ENCODE results near the gene NPLOC4. TPM values are rescaled to one million over a fixed set of nuclear protein-coding genes. Genes with fewer than 3 reads are reported as not detected.

Gene NPLOC4
- total and polyA plus RNA-seq, 2 of the 13 experiments (the other 11 are each of a cell fraction or from before 2014, with no cell fraction given): 57.0 to 97.0 TPM

DNA sequence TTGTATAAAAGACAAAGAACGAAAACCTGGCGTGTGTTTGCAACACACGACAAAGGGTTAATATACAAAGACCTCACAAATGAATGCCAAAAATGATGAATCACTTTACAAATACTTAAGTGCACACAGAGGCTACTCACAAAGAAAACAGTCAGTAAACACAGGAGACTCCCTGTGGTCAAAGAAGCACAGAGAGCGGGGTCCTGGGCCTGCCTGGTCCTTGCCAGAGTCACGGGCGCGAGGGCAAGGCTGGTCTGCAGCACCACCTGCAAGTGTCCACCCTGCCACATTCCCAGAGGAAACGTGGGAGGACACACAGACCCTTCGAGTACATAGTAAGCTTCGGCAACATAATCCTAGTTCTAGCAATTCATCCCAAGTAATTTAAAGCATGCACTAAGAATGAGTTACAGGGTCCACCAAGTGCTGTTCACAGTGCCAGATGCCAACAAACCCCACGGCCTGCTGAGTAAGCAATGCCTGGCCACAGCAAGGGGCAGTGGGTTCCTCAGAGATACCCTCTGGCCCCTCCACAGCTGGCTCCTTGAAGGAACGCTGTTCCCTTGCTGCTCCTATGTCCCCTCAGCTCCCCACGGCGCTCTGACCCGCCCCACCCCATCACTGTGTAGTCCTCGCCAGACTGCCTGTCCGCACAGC lies 60.2 kb downstream of the NPLOC4 start (continued):
- TF ChIP-seq, protein P1, sequence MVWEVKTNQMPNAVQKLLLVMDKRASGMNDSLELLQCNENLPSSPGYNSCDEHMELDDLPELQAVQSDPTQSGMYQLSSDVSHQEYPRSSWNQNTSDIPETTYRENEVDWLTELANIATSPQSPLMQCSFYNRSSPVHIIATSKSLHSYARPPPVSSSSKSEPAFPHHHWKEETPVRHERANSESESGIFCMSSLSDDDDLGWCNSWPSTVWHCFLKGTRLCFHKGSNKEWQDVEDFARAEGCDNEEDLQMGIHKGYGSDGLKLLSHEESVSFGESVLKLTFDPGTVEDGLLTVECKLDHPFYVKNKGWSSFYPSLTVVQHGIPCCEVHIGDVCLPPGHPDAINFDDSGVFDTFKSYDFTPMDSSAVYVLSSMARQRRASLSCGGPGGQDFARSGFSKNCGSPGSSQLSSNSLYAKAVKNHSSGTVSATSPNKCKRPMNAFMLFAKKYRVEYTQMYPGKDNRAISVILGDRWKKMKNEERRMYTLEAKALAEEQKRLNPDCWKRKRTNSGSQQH (CRISPR knock-in tag; IDR thresholded peaks at IDR 0.05; ENCODE audit: low read depth): 0 out of 2 replicates have a peak, but pooled peaks have one; percentile 27
- TF ChIP-seq, protein P2, sequence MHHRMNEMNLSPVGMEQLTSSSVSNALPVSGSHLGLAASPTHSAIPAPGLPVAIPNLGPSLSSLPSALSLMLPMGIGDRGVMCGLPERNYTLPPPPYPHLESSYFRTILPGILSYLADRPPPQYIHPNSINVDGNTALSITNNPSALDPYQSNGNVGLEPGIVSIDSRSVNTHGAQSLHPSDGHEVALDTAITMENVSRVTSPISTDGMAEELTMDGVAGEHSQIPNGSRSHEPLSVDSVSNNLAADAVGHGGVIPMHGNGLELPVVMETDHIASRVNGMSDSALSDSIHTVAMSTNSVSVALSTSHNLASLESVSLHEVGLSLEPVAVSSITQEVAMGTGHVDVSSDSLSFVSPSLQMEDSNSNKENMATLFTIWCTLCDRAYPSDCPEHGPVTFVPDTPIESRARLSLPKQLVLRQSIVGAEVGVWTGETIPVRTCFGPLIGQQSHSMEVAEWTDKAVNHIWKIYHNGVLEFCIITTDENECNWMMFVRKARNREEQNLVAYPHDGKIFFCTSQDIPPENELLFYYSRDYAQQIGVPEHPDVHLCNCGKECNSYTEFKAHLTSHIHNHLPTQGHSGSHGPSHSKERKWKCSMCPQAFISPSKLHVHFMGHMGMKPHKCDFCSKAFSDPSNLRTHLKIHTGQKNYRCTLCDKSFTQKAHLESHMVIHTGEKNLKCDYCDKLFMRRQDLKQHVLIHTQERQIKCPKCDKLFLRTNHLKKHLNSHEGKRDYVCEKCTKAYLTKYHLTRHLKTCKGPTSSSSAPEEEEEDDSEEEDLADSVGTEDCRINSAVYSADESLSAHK (CRISPR knock-in tag; IDR thresholded peaks at IDR 0.05; ENCODE audit: borderline replicate concordance): no peak
- no peak for TF ChIP-seq SP4 (CRISPR knock-in tag; IDR thresholded peaks at IDR 0.05)
- TF ChIP-seq POLR2G (IDR thresholded peaks at IDR 0.05; ENCODE audit: low read depth, low read length): no peak
- TF ChIP-seq, protein P3, sequence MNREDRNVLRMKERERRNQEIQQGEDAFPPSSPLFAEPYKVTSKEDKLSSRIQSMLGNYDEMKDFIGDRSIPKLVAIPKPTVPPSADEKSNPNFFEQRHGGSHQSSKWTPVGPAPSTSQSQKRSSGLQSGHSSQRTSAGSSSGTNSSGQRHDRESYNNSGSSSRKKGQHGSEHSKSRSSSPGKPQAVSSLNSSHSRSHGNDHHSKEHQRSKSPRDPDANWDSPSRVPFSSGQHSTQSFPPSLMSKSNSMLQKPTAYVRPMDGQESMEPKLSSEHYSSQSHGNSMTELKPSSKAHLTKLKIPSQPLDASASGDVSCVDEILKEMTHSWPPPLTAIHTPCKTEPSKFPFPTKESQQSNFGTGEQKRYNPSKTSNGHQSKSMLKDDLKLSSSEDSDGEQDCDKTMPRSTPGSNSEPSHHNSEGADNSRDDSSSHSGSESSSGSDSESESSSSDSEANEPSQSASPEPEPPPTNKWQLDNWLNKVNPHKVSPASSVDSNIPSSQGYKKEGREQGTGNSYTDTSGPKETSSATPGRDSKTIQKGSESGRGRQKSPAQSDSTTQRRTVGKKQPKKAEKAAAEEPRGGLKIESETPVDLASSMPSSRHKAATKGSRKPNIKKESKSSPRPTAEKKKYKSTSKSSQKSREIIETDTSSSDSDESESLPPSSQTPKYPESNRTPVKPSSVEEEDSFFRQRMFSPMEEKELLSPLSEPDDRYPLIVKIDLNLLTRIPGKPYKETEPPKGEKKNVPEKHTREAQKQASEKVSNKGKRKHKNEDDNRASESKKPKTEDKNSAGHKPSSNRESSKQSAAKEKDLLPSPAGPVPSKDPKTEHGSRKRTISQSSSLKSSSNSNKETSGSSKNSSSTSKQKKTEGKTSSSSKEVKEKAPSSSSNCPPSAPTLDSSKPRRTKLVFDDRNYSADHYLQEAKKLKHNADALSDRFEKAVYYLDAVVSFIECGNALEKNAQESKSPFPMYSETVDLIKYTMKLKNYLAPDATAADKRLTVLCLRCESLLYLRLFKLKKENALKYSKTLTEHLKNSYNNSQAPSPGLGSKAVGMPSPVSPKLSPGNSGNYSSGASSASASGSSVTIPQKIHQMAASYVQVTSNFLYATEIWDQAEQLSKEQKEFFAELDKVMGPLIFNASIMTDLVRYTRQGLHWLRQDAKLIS (CRISPR knock-in tag; IDR thresholded peaks at IDR 0.05): no peak
- no peak for TF ChIP-seq MYNN (CRISPR knock-in tag; IDR thresholded peaks at IDR 0.05; ENCODE audit: low read depth)
- TF ChIP-seq, protein P4, sequence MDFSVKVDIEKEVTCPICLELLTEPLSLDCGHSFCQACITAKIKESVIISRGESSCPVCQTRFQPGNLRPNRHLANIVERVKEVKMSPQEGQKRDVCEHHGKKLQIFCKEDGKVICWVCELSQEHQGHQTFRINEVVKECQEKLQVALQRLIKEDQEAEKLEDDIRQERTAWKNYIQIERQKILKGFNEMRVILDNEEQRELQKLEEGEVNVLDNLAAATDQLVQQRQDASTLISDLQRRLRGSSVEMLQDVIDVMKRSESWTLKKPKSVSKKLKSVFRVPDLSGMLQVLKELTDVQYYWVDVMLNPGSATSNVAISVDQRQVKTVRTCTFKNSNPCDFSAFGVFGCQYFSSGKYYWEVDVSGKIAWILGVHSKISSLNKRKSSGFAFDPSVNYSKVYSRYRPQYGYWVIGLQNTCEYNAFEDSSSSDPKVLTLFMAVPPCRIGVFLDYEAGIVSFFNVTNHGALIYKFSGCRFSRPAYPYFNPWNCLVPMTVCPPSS (IDR thresholded peaks at IDR 0.05): no peak
- no peak for TF ChIP-seq ZNF33B (CRISPR knock-in tag; IDR thresholded peaks at IDR 0.05)
- no peak for TF ChIP-seq ZNF589 (CRISPR knock-in tag; conservative IDR thresholded peaks at IDR 0.05)
- no peak for TF ChIP-seq ZNF775 (CRISPR knock-in tag; IDR thresholded peaks at IDR 0.05; ENCODE audit: borderline replicate concordance)
- TF ChIP-seq SIN3A (IDR thresholded peaks at IDR 0.05; ENCODE audit: borderline replicate concordance, low read depth, low read length): no peak
- TF ChIP-seq, protein P5, sequence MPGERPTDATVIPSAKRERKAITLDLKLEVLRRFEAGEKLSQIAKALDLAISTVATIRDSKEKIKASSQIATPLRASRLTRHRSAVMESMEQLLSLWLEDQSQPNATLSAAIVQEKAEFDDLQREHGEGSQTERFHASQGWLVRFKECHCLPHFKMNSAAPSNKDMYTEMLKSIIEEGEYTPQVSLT (CRISPR knock-in tag; IDR thresholded peaks at IDR 0.05; ENCODE audit: borderline replicate concordance, low read depth): no peak
- TF ChIP-seq BHLHE40 (IDR thresholded peaks at IDR 0.05; ENCODE audit: low read length): no peak
- TF ChIP-seq NFE2L1 (CRISPR knock-in tag; IDR thresholded peaks at IDR 0.05; ENCODE audit: borderline replicate concordance): no peak
- peak; percentile 40 for TF ChIP-seq TEAD3 (CRISPR knock-in tag; optimal IDR thresholded peaks at IDR 0.05; ENCODE audit: borderline replicate concordance)
- TF ChIP-seq KLF12 (CRISPR knock-in tag; IDR thresholded peaks at IDR 0.05; ENCODE audit: borderline replicate concordance): no peak
- TF ChIP-seq, protein P6, sequence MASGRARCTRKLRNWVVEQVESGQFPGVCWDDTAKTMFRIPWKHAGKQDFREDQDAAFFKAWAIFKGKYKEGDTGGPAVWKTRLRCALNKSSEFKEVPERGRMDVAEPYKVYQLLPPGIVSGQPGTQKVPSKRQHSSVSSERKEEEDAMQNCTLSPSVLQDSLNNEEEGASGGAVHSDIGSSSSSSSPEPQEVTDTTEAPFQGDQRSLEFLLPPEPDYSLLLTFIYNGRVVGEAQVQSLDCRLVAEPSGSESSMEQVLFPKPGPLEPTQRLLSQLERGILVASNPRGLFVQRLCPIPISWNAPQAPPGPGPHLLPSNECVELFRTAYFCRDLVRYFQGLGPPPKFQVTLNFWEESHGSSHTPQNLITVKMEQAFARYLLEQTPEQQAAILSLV (CRISPR knock-in tag; IDR thresholded peaks at IDR 0.05; ENCODE audit: borderline replicate concordance): no peak
- 0 out of 2 replicates have a peak, but pooled peaks have one; percentile 63 for TF ChIP-seq HOXA5 (CRISPR knock-in tag; IDR thresholded peaks at IDR 0.05)
- no peak for TF ChIP-seq ZFP36L2 (CRISPR knock-in tag; IDR thresholded peaks at IDR 0.05)

All from HepG2 (cell line).